ENCODE measurements around the gene LUC7L2. TPM values are rescaled to one million over a fixed set of nuclear protein-coding genes. Genes with fewer than 3 reads are reported as not detected.

Gene LUC7L2
- total RNA-seq, 3 donors from 2014 or later = 77.3 to 108 (median 89.8) TPM

DNA sequence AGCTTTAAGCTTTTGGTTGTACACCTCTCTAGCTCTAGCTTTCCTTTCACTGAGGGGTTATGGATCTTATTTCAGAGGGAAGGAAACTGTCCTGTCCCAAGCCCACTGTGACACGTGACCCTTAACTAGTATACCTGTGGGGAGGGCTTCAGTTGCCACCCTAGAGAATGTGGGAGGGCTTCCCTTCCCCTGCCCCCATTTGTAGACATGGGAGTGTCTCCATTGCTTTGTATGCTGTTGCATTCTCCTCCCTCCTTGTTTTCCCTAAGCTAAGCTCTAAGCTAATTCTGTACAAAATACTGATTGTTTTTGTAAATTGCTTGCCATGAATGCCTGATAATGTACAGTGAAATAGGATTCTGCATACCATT, 11.2 kb downstream of the LUC7L2 start:
- Histone ChIP-seq H3K9me3 (no peaks in the 10 kb centered on the region), H3K36me3 (no peaks in the 10 kb centered on the region), H3K4me1 (peaks cover 0 to 4% of the 10 kb centered on the region in 2 donors), H3K27me3 (no peaks in the 10 kb centered on the region), H3K4me3 (no peak overlapping the region), H3K27ac (no peak overlapping the region)
- DNase-seq (ENCODE audit: low spot score in 2 of 2) = no peak
- intact Hi-C loops (cut with DNase I; ENCODE audit: low total_unique reads) = no loop called here
- TF ChIP-seq POLR2AphosphoS5 (IDR thresholded peaks at IDR 0.05) (no peak), POLR2A (IDR thresholded peaks at IDR 0.05) (no peak), CTCF (IDR thresholded peaks at IDR 0.05) (no peak)

- intact Hi-C loops (cut with DNase I; ENCODE audit: low total_unique reads) = no loop called here
- Histone ChIP-seq H3K4me3 (no peak overlapping the region), H3K27ac (no peak overlapping the region), H3K27me3 (no peaks in the 10 kb centered on the region), H3K9me3 (no peaks in the 10 kb centered on the region), H3K36me3 (no peaks in the 10 kb centered on the region), H3K4me1 (no peaks in the 10 kb centered on the region)
- DNase-seq (ENCODE audit: low spot score in 2 of 2) = no peak
- no peak for TF ChIP-seq CTCF (IDR thresholded peaks at IDR 0.05)
- TF ChIP-seq POLR2A (IDR thresholded peaks at IDR 0.05) = no peak
- no peak for TF ChIP-seq POLR2AphosphoS5 (IDR thresholded peaks at IDR 0.05)
Observed at GRCh38 chr7:139374246-139374645, 14.6 kb downstream of the LUC7L2 start.

GRCh38 chr7:139382439-139382838, 22.7 kb downstream of the LUC7L2 start:
- Histone ChIP-seq H3K9me3 (no peaks in the 10 kb centered on the region), H3K27ac (no peak overlapping the region), H3K4me3 (no peak overlapping the region), H3K27me3 (no peaks in the 10 kb centered on the region), H3K36me3 (no peaks in the 10 kb centered on the region), H3K4me1 (no peaks in the 10 kb centered on the region)
- TF ChIP-seq CTCF (IDR thresholded peaks at IDR 0.05) (no peak), POLR2A (IDR thresholded peaks at IDR 0.05) (no peak), POLR2AphosphoS5 (IDR thresholded peaks at IDR 0.05) (no peak)
- intact Hi-C loops (cut with DNase I; ENCODE audit: low total_unique reads) = no loop called here
- no peak for DNase-seq (ENCODE audit: low spot score in 2 of 2)

DNA sequence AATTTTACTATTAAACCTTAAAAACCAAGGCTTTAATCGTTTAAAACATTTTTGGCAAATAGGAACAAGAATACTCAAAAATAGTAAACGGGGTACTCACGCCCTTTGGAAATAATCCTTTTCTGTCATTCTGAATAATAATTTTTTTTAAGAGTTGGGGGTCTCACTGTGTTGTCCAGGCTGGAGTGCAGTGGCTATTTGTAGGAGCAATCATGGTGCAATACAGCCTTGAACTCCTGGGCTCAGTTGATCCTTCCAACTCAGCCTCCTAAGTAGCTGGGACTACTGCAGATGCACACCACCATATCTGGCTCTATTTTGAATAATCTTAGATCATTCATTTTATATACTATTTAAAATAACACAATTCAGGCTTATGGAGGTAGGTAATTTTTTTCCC, 24.9 kb downstream of the LUC7L2 start:
- no peaks in the 10 kb centered on the region for H3K9me3 ChIP-seq
- no peak for DNase-seq (ENCODE audit: low spot score in 2 of 2)
- no peaks in the 10 kb centered on the region for H3K4me1 ChIP-seq
- H3K27me3 ChIP-seq = no peaks in the 10 kb centered on the region
- no peaks in the 10 kb centered on the region for H3K36me3 ChIP-seq
- no peak for TF ChIP-seq POLR2A (IDR thresholded peaks at IDR 0.05)
- TF ChIP-seq CTCF (IDR thresholded peaks at IDR 0.05) = no peak
- TF ChIP-seq POLR2AphosphoS5 (IDR thresholded peaks at IDR 0.05) = no peak
- intact Hi-C loops (cut with DNase I; ENCODE audit: low total_unique reads) = no loop called here
- no peak overlapping the region for H3K27ac ChIP-seq
- H3K4me3 ChIP-seq = no peak overlapping the region

DNA sequence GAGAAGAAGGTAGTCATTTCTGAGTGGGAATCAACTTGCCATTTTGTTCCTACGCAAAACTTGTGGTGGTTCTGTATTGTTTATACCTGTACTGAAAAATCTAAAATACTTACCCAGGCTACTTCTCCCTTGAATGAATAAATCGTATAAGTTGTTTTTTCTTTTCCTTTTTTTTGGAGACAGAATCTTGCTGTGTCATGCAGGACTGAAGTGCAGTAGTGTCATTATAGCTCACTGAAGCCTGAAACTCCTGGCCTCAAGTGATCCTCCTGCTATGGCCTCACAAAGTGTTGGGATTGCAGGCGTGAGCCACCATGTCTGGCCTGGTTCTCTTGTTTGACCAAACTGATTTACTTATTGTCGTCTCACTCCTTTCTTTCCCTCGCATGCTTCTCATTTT, 27.9 kb downstream of the LUC7L2 start:
- no peak for TF ChIP-seq POLR2A (IDR thresholded peaks at IDR 0.05)
- no peak overlapping the region for H3K27ac ChIP-seq
- no peaks in the 10 kb centered on the region for H3K36me3 ChIP-seq
- no peak overlapping the region for H3K4me3 ChIP-seq
- intact Hi-C loops (cut with DNase I; ENCODE audit: low total_unique reads) = no loop called here
- H3K27me3 ChIP-seq = no peaks in the 10 kb centered on the region
- H3K9me3 ChIP-seq = no peaks in the 10 kb centered on the region
- no peak for DNase-seq (ENCODE audit: low spot score in 2 of 2)
- H3K4me1 ChIP-seq = no peaks in the 10 kb centered on the region

DNA sequence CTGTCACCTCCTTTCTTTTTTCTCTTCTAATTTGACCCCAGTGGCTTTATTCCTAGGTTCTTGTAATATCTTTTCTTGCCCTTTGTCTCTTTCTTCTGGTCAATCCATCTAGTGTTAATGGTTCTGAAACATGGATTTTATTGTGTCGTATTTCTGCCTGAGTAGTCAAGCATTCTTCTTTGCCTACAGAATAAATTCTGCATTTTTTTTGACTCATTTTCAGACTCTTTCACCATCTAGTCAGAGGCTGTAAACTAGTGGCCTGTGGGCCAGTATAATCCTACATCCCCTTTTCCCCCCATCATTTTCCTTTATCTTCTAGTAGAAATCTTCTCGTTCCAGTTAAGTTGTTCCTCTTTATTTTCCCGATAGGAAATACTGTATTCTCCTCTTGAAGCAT, 29.4 kb downstream of the LUC7L2 start:
- no peaks in the 10 kb centered on the region for H3K9me3 ChIP-seq
- H3K4me1 ChIP-seq = no peaks in the 10 kb centered on the region
- no peak overlapping the region for H3K27ac ChIP-seq
- DNase-seq (ENCODE audit: low spot score in 2 of 2) = no peak
- intact Hi-C loops (cut with DNase I; ENCODE audit: low total_unique reads) = no loop called here
- H3K4me3 ChIP-seq = no peak overlapping the region
- TF ChIP-seq CTCF (IDR thresholded peaks at IDR 0.05) (no peak), POLR2A (IDR thresholded peaks at IDR 0.05) (no peak), POLR2AphosphoS5 (IDR thresholded peaks at IDR 0.05) (no peak)
- H3K27me3 ChIP-seq = no peaks in the 10 kb centered on the region
- no peaks in the 10 kb centered on the region for H3K36me3 ChIP-seq

Measured in breast epithelium (tissue), 4 donors.